RWPE1 (cell line): ENCODE data around the gene RAD51D.

Experiments
- CTCF ChIA-PET: fragments of 350-600 bp; sonication (Branson Sonifier 250); formaldehyde crosslinking; extraction: SDS; loops from one replicate; lab custom pipeline; 2021; lab: Yijun Ruan, JAX
- POLR2A ChIA-PET: fragments of 400-600 bp; formaldehyde crosslinking; extraction: SDS; loops from one replicate; lab custom pipeline; 2020; ENCODE audit warnings: antibody characterized with exemption; ENCODE audit not compliant: low non-redundant PET; lab: Yijun Ruan, JAX
- DNase-seq: peaks from one replicate; pipeline ENCODE4 v3.0.0; 2012; ENCODE audit warnings: low spot score
- H3K27ac ChIP-seq: fragments of 450-650 bp; 2 replicates; pipeline ENCODE4 v1.5.1; 2017
- CTCF ChIP-seq: fragments of 450-650 bp; conservative IDR thresholded peaks from 2 replicates; pipeline ENCODE4 v1.5.1; 2017; ENCODE audit warnings: low read depth, mild to moderate bottlenecking

RAD51D gene

GRCh38 chr17:35052780-35053179 lies 66.9 kb downstream of the RAD51D start:
- TF ChIP-seq CTCF, result no peak
- no peak overlapping the region for H3K27ac ChIP-seq
- CTCF ChIA-PET, result no interaction called here
- no peak for DNase-seq
- POLR2A ChIA-PET, result no interaction called here

- no peak for DNase-seq
- H3K27ac ChIP-seq, result no peak overlapping the region
- POLR2A ChIA-PET, result no interaction called here
- no peak for TF ChIP-seq CTCF
- CTCF ChIA-PET, result no interaction called here
Measured at GRCh38 chr17:35052241-35052610, 67.4 kb downstream of the RAD51D start.

DNA sequence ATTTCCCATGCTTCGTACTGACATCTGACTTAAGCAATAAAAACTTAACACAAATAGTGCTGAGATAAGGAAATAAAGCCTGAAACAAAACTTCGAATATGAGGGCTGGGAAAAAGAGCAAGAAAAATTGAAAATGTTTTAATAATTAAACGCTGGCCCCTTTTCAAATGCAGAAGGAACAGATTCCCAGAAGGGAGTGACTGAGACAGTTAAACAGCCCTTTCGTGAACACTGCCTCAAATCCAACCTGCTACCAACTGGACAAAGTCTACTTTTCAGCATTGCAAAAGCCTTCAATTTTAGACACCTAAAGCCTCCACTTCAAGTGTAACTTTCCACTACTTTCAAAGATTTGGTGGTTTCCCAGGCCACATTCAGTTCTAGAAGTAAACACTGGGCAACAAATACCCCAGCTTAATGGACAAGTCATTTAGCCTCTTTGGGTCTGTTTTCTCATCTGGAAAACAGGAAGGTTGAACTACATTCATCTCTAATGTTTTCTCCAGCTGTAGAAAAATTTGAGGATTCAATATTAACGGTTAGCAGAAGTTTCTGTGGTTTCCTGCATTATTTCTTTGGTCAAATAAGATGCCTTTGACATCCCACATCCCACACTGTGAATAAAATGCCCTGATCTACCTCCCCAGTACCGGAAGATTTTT lies 68.0 kb downstream of the RAD51D start:
- no peak overlapping the region for H3K27ac ChIP-seq
- ChIA-PET POLR2A (no interaction called here), CTCF (no interaction called here)
- TF ChIP-seq CTCF, result no peak
- no peak for DNase-seq

DNA sequence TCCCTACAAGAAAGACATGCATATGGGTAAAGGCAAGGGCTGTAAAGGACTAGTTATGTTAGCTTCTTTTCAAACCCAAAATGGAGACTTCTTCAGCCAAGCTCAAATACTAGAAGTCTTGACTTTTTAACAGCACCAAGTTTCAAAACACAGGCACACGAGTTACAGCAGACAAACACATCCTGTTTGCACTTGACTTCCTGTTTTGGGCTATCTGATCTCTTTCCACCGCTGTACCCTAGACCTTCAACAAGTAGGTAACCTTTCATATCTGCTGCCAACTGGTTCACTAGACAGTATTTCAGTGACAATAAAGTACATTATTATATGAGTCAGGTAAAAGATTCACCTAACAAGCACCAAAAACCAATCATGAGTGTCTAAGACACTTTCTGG lies 68.5 kb downstream of the RAD51D start:
- TF ChIP-seq CTCF, result no peak
- ChIA-PET POLR2A (no interaction called here), CTCF (no interaction called here)
- H3K27ac ChIP-seq, result no peak overlapping the region
- no peak for DNase-seq

DNA sequence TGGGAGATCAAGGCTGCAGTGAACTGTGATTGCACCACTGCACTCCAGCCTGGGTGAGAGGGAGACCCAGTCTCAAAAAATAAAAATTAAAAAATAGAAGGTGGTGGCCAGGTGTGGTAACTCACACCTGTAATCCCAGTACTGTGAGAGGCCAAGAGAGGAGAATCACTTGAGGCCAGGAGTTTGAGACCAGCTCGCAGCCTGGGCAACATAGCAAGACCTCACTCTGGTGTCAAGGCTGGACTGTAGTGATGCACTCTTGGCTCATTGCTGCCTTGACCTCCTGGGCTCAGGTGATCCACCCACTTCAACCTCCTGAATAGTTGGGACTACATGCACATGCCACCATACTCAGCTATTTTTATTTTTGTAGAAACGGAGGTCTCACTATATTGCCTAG lies 69.5 kb downstream of the RAD51D start:
- CTCF ChIA-PET, result no interaction called here
- POLR2A ChIA-PET, result no interaction called here

DNA sequence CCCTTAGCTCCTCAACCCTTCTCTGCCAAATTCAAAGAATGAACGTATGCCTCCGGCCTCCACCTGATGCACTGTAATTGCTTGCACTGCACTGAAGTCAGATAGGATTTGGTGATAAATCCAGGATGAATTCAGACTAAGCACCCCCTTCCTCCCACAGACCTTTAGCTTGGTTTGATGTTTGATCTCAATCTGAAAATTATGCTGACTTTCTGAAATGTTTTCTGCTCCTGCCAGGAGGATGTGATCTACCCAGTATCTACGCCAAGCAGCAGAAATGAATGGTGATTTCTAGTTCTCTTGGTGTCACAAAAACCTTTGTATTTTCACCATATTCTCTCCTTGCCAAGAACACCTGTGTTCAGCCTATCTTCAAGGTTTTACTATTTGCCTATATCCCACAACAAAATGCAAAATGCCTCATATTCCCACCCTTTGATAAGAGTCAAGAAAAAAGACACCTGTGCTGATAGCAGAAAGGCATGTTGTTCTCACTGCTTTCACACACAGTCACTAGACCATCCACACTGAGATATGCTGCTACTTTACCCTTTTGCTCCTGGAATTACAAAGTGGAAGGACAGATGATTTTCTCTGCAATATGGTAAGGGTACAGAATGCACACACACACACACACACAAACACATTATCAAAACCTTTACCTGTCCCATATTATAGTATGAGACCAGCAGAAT lies 70.8 kb downstream of the RAD51D start:
- no peak for TF ChIP-seq CTCF
- no peak for DNase-seq
- H3K27ac ChIP-seq, result no peak overlapping the region
- ChIA-PET CTCF (no interaction called here), POLR2A (no interaction called here)

More for the DNA sequence above, 69.5 kb downstream of the RAD51D start:
- DNase-seq, result no peak
- no peak for TF ChIP-seq CTCF
- H3K27ac ChIP-seq, result no peak overlapping the region
